ENCODE results near the gene SLX9. TPM values are rescaled to one million over a fixed set of nuclear protein-coding genes. Genes with fewer than 3 reads are reported as not detected.
"Not testable (repeated sequence)": the region's sequence is repeated elsewhere in the genome, so short reads cannot be mapped to it uniquely, and the experiment has no call there.

Gene SLX9
- total and polyA plus RNA-seq, 2 experiments from 2014 or later = 25.6 to 35.8 TPM

GRCh38 chr21:44911068-44911383 lies 28.8 kb upstream of the SLX9 start:
- peaks cover 5% of the 10 kb centered on the region; the same call in 1 of the 2 replicates for H3K4me1 ChIP-seq (ENCODE audit: insufficient read depth)
- 75 to 78% methylated on average over 10 of the region's 10 CpGs for WGBS, 2 experiments (ENCODE audit: low coverage in 1 of 2, low lambda C conversion rate in 2 of 2, missing lambda C conversion rate in 2 of 2)
- no peak overlapping the region for H3K4me2 ChIP-seq (ENCODE audit: unreplicated experiment)
- TF ChIP-seq EZH2 (IDR thresholded peaks at IDR 0.05; ENCODE audit: insufficient read depth, poor library complexity, severe bottlenecking) (no peak), EZH2phosphoT487 (IDR thresholded peaks at IDR 0.05; ENCODE audit: insufficient read depth, low read depth) (no peak)
- no peaks in the 10 kb centered on the region for H3K36me3 ChIP-seq (ENCODE audit: low read depth)
- no peaks in the 10 kb centered on the region for H3K27me3 ChIP-seq (replicated peaks; ENCODE audit: insufficient read depth)
- H3K4me3 ChIP-seq = no peak overlapping the region
- no peaks in the 10 kb centered on the region for H3K9me3 ChIP-seq (ENCODE audit: low read depth)
- no peaks in the 10 kb centered on the region for H3K9me2 ChIP-seq (ENCODE audit: insufficient read depth)
- no peak overlapping the region for H3K27ac ChIP-seq
- H3F3A ChIP-seq (ENCODE audit: insufficient read depth) = no peaks in the 10 kb centered on the region
- no peak overlapping the region for H3K9ac ChIP-seq
- in situ Hi-C loops (cut with MboI) = no loop called here
- no peaks in the 10 kb centered on the region for H3K79me2 ChIP-seq (ENCODE audit: insufficient read depth)
- no peak overlapping the region for H2AFZ ChIP-seq
- no peaks in the 10 kb centered on the region for H4K20me1 ChIP-seq (ENCODE audit: insufficient read depth)
- DNase-seq = no peak

GRCh38 chr21:44911384-44912157 lies 28.3 kb upstream of the SLX9 start:
- Histone ChIP-seq H3K79me2 (ENCODE audit: insufficient read depth) (no peaks in the 10 kb centered on the region), H3K9me2 (ENCODE audit: insufficient read depth) (no peaks in the 10 kb centered on the region), H3K9me3 (ENCODE audit: low read depth) (no peaks in the 10 kb centered on the region), H3K36me3 (ENCODE audit: low read depth) (no peaks in the 10 kb centered on the region), H3K27me3 (replicated peaks; ENCODE audit: insufficient read depth) (no peaks in the 10 kb centered on the region), H3K9ac (no peak overlapping the region), H3K4me2 (ENCODE audit: unreplicated experiment) (no peak overlapping the region), H4K20me1 (ENCODE audit: insufficient read depth) (no peaks in the 10 kb centered on the region), H3K4me1 (ENCODE audit: insufficient read depth) (peaks cover 5% of the 10 kb centered on the region; the same call in 1 of the 2 replicates), H3K27ac (no peak overlapping the region), H3K4me3 (no peak overlapping the region), H3F3A (ENCODE audit: insufficient read depth) (no peaks in the 10 kb centered on the region), H2AFZ (no peak overlapping the region)
- TF ChIP-seq EZH2 (IDR thresholded peaks at IDR 0.05; ENCODE audit: insufficient read depth, poor library complexity, severe bottlenecking) (no peak), EZH2phosphoT487 (IDR thresholded peaks at IDR 0.05; ENCODE audit: insufficient read depth, low read depth) (no peak)
- DNase-seq = no peak
- 77 to 84% methylated on average over 19 of the region's 19 CpGs for WGBS, 2 experiments (ENCODE audit: low coverage in 1 of 2, low lambda C conversion rate in 2 of 2, missing lambda C conversion rate in 2 of 2)
- in situ Hi-C loops (cut with MboI) = no loop called here

- no peak for TF ChIP-seq EZH2phosphoT487 (IDR thresholded peaks at IDR 0.05; ENCODE audit: insufficient read depth, low read depth)
- TF ChIP-seq EZH2 (IDR thresholded peaks at IDR 0.05; ENCODE audit: insufficient read depth, poor library complexity, severe bottlenecking) = no peak
- 73 to 81% methylated on average over 7 to 8 of the region's 8 CpGs for WGBS, 2 experiments (ENCODE audit: low coverage in 1 of 2, low lambda C conversion rate in 2 of 2, missing lambda C conversion rate in 2 of 2)
- H4K20me1 ChIP-seq (ENCODE audit: insufficient read depth) = no peaks in the 10 kb centered on the region
- no peaks in the 10 kb centered on the region for H3K9me2 ChIP-seq (ENCODE audit: insufficient read depth)
- H3K79me2 ChIP-seq (ENCODE audit: insufficient read depth) = no peaks in the 10 kb centered on the region
- no peak overlapping the region for H2AFZ ChIP-seq
- no peak overlapping the region for H3K4me3 ChIP-seq
- no peak for DNase-seq
- H3F3A ChIP-seq (ENCODE audit: insufficient read depth) = no peaks in the 10 kb centered on the region
- H3K9ac ChIP-seq = no peak overlapping the region
- in situ Hi-C loops (cut with MboI) = no loop called here
- H3K27me3 ChIP-seq (replicated peaks; ENCODE audit: insufficient read depth) = no peaks in the 10 kb centered on the region
- H3K36me3 ChIP-seq (ENCODE audit: low read depth) = no peaks in the 10 kb centered on the region
- H3K4me1 ChIP-seq (ENCODE audit: insufficient read depth) = peaks cover 5% of the 10 kb centered on the region; the same call in 1 of the 2 replicates
- no peak overlapping the region for H3K27ac ChIP-seq
- H3K9me3 ChIP-seq (ENCODE audit: low read depth) = no peaks in the 10 kb centered on the region
- H3K4me2 ChIP-seq (ENCODE audit: unreplicated experiment) = no peak overlapping the region
These were observed 27.7 kb upstream of the SLX9 start for GRCh38 chr21:44912158-44912473.

GRCh38 chr21:44912506-44913412 lies 27.1 kb upstream of the SLX9 start:
- H3K27me3 ChIP-seq (replicated peaks; ENCODE audit: insufficient read depth); H2AFZ ChIP-seq; H3K4me2 ChIP-seq (ENCODE audit: unreplicated experiment); H4K20me1 ChIP-seq (ENCODE audit: insufficient read depth); H3K79me2 ChIP-seq (ENCODE audit: insufficient read depth); H3K9ac ChIP-seq; H3K36me3 ChIP-seq (ENCODE audit: low read depth); H3K4me3 ChIP-seq; H3K9me3 ChIP-seq (ENCODE audit: low read depth); H3K27ac ChIP-seq; H3K4me1 ChIP-seq (ENCODE audit: insufficient read depth); H3K9me2 ChIP-seq (ENCODE audit: insufficient read depth); in situ Hi-C loops (cut with MboI); H3F3A ChIP-seq (ENCODE audit: insufficient read depth); DNase-seq: not testable (repeated sequence)
- WGBS, 2 experiments (ENCODE audit: low coverage in 1 of 2, low lambda C conversion rate in 2 of 2, missing lambda C conversion rate in 2 of 2) = 73 to 76% methylated on average over 14 to 17 of the region's 25 CpGs

Measured in GM23248 (cell line).